SK-N-MC (cell line): ENCODE results near the gene ARPP21.

Source experiments
- EZH2 ChIP-seq: fragments of 200-600 bp; sonication (generic); IDR thresholded peaks from one replicate; pipeline ENCODE4 v1.6.1; 2017; ENCODE audit warnings: antibody characterized with exemption
- FOXP2 ChIP-seq: optimal IDR thresholded peaks from 2 replicates; pipeline ENCODE3; 2011; ENCODE audit warnings: mild to moderate bottlenecking, moderate library complexity; ENCODE audit not compliant: insufficient read depth; ENCODE audit errors: extremely low read length, control extremely low read depth
- POLR2AphosphoS5 ChIP-seq: IDR thresholded peaks from 2 replicates; pipeline ENCODE4 v1.6.1; 2012; ENCODE audit warnings: mild to moderate bottlenecking, low read depth, low read length, borderline replicate concordance

DNA sequence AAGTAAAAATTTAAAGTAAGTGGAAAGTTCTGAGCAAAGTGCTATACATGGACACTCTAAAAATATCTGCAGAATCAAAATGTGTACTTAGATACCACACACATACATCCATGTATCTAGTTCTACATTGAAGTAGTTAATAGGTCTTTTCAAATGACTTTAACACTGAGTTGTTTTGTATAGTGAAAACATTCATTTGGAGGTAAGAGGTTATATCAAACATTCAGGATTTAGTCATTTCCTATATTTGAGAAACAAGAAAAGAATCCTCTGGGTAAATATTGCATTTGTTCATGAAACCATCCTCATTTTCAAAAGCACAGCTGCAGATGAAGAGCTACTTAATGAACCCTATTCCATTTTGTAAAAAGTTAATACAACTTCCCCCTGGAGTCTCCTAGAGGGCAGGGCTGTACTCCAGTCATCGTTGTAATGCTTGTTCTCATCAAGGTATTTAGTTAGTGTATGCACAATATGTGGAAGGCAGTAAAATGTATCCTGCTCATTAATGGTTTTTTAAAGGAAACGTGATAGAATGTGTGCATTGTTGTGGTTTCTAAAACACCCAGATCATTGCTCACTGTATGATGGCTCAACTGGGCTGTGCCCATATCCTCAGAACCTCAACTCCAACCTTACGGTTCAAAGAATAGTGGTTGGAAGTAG lies 26.2 kb downstream of the ARPP21 start:
- no peak for TF ChIP-seq EZH2
- no peak for TF ChIP-seq POLR2AphosphoS5
- no peak for TF ChIP-seq FOXP2
